ENCODE results near the gene PRKCH.

- no peak for TF ChIP-seq CTCF (conservative IDR thresholded peaks at IDR 0.05; ENCODE audit: low read depth, low read length)
- no peak for TF ChIP-seq EZH2phosphoT487 (IDR thresholded peaks at IDR 0.05; ENCODE audit: borderline replicate concordance, low read length)
- no peak for TF ChIP-seq EZH2 (IDR thresholded peaks at IDR 0.05; ENCODE audit: low read length, unreplicated experiment)
Measured at GRCh38 chr14:61484826-61485584, 163.6 kb downstream of the PRKCH start.
